Smooth muscle cell of bladder (primary cell): ENCODE results near the gene ACVR2A. TPM values are rescaled to one million over a fixed set of nuclear protein-coding genes. Genes with fewer than 3 reads are reported as not detected.

ENCODE experiments used
- total RNA-seq: library from RNA; depleted of rRNA; stranded (reverse); fragments of >200 nt; gene quantifications from 2 replicates; pipeline ENCODE4 v1.2.3, GENCODE V29; 2014

ACVR2A gene
- total RNA-seq = 38.0 and 81.8 TPM in 2 replicates

GRCh38 chr2:147844697-147845410, at the start of gene ACVR2A:
Gene ACVR2A, plus strand, starts transcription at chr2:147845029. Its CDS starts 124 bp downstream, at chr2:147845153.

Other genes with a start within 250 kb of the ACVR2A start
- 18.8 and 23.2 TPM in 2 replicates for gene ORC4, start 175.7 kb downstream of the ACVR2A start, total RNA-seq
- gene MBD5, start 176.1 kb downstream of the ACVR2A start, total RNA-seq = 15.1 and 19.3 TPM in 2 replicates